ENCODE results near the gene HS1BP3.

Gene HS1BP3

DNA sequence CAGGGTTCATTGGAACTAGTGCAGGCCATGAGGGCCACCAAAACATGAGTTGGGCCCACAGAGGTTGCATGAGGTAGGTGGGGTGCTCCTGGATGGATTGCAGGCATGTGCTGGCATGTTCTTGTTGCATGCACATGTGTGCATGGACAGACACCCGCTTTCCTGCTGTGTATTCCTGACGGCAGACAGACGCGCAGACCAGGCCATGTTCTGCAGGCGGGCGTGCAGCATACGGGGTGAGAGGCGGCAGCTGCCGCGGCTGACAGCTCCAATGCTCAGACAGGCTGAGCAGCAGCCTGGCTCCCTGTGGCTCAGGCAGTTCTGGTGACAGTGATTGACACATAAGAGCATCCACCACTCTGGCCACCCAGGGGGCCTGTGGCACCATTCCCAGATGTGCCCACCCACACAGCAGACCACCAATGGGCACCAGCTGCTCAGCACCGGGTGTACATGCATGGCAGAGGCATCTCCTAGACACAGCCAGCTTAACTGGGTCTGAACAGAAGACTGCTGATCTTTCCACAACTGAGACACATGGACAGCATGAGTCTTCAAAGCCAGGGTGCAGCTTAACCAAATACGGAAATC is 21.2 kb downstream of the HS1BP3 start:
- no peak for DNase-seq (ENCODE audit: low read depth, low spot score)

DNA sequence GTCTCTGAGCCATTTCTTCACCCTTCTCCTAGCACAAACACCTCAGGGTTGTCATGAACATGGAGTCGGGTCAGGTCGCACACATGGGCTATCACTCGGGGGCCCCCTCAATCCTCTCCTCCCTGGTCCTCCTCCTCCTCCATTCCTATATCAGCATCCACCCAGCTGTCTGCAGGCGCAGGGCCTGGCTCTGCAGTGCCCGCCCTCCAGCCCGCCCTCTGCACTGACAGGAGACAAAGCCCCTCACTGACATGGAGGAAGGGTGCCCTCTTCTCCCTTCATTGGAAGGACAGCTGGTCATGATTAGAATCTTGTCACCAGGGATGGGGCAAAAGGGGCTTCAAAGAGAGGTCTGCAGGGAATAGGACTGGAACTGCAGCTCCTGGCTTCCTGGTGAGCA is 21.7 kb downstream of the HS1BP3 start:
- DNase-seq (ENCODE audit: low read depth, low spot score) = no peak

DNA sequence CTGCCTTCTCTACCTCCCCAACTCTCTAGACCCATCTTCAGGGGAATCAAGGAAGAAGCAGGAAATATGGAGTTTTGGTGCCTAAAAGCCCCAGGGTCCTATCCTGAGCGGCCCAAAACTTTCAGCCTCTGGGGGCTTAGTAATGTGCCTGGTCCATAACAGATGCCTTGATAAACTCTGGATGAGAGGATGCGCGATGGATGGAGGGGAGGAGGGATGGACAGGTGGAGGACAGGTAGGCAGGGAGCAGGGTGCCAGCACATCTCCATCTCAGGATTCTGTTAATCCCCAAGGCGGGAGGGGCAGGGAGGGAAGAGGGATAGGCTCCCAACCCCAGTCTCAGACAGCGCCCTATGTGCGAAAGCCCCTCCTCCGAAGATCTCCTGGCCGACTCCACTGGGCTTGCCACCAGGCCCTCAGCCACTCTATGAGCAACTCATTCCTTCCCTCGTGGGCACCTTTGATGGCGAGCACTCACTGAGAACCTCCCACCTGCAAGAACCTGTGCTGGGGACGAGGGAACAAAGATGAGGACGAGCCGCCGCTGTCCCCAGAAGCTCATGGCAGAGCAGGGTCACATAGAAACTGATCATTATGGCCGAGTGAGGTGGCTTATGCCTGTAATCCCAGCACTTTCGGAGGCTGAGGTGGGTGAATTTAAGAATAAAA is 23.1 kb downstream of the HS1BP3 start:
- no peak for DNase-seq (ENCODE audit: low read depth, low spot score)

DNA sequence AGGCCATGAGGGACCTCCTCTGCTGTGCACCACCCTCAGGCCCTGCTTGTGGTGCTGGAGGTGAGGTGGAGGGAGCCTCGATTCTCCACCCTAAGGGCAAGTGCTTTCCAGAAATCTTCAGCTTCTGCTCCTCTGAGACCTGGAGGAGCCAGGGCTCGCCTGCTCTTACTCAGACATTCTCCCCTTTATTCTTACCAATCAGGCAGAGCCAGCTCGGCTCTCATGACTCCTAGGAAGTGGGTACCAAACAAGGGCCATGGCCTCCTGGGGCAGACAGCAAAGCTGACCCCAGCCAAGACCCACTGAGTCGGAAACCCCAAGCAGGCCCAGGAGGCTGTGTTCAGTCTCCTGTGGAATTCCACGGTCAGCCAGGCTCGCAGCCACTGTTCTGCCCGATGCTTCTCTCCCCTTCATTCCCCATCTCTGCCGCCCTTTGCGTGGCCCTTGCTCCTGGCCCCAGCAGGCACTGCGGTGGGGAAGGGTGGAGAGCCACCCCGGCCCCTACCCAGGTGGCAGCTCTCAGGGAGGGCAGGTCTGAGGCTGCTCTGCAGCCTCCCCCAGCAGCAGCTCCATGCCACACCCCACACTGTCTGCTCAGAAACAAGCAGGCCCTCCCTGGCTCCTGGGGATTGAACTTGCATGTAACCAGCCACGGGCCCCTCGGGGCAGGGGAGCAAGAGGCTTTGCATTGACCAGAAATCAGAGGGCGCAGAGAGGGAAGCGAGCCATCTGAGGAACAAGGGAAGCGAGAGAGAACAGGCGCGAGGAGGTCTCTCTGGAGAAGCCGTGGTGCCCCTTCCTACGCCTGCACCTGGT is 24.0 kb downstream of the HS1BP3 start:
- DNase-seq (ENCODE audit: low read depth, low spot score) = no peak

DNA sequence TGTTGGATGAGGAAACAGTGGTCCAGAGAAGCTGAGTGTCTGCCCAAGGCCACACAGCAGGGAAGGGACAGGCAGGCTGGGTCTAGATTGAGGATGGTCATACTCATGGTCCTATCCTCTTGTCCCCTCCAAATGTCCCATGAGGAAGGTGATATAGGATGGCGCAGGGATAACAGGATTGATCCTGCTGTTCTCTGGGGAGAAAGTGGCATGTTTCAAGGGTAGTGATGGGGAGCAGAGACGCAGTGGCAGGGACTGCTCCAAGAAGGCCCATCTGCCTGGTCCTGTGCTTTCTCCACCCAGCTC is 24.6 kb downstream of the HS1BP3 start:
- DNase-seq (ENCODE audit: low read depth, low spot score) = no peak

DNA sequence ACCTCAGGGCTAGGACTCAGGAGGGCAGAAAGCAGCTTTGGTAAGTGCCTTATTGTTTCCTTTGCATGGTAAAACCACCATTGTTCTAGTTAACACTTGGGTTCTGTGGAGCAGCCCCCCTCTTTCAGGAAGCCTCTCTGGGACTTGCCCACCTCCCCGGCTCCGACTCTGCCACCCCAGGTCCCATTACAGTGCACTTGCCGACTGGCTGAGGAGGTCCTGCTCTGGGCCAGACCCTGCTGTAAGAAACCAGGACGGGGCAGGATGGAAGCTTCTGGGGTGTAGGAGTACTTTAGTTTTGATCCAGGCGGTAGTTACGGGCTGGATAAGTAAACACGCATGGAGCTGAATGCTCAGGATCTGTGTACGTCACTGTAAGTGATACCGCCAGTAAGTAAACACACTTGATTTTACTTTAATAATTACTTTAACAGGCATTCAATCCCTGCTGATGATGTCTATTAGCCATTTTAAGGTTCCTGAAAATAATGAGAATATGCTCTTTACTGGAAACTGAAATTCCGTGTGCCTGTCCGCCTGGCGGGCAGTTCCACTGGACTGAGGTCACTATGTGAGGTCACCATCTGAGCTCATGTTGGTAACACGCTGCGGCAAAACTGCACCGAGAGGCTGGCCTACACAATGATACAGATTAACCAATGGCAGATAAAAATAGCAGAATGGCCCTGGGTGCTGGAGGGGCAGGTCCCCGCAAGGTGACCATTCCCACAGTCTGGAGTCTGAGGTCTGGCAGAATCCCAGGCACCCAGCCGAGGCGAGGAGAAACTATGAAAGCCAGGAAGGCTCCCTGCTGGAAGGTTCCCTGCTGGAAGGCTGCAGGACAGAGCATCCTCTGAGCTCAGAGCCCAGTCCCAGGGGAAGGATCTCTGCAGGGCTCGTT is 25.2 kb downstream of the HS1BP3 start:
- no peak for DNase-seq (ENCODE audit: low read depth, low spot score)

DNA sequence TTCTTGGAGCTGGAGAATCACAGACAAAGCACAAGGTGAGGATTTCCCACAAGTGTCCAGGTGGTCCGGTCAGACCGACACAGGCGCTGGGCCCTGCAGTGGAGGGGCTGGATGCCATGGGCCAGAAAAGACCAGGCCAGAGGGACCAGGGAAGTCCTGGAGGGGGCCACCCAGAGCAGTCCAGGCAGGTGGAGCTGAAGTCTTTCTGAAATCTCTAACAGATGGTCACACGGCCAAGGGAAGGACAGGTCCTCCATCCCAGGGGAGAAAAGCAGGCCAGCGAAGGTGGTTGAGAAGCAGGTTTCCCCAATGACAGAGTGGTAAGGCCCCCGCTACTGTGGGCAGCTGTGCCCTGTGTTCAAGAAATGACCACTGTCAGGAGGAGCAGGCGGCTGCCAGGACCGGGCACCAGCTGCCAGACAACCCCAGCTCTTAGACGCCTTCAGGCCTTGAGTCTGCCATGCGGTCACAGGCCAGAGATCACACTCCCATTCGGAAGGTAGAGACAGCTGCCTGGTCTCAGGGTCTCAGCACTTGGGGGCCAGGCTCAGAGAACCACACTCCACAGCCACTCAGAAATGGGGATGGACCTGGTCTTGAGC is 25.9 kb downstream of the HS1BP3 start:
- DNase-seq (ENCODE audit: low read depth, low spot score) = no peak

DNA sequence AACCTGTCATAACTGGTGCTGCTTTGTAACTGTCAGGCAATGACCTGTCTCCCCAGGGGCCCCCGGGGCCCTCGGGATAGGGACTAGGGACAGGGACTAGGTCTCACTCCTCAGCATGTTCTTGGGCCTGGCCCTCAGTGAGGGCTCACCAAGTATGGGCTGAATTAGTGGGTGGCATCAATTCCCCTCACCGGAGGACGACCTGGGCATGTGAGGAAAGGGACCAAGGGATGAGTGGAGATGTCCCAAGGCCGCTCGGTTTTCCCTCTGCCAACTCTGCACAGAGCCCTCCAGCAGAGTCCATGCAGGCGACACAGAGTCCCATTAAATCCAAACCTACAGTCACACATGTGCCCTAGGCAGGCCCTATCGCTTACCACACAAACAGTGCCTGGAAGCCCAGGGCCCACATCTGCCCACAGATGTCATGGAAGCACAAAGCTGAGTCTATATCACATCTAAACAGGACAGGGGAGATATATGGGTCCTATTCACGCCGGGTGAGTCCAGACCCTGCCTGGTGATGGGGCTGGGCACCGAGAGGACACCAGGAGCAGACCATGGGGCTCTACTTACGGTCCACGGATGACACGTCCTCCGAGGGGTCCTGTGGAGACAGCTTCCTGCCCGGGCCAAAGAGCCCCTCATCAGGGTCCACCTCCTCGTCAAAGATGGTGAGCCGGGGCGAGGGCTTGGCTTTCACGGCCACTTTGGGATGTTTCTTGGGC is 26.6 kb downstream of the HS1BP3 start:
- DNase-seq (ENCODE audit: low read depth, low spot score) = no peak

DNA sequence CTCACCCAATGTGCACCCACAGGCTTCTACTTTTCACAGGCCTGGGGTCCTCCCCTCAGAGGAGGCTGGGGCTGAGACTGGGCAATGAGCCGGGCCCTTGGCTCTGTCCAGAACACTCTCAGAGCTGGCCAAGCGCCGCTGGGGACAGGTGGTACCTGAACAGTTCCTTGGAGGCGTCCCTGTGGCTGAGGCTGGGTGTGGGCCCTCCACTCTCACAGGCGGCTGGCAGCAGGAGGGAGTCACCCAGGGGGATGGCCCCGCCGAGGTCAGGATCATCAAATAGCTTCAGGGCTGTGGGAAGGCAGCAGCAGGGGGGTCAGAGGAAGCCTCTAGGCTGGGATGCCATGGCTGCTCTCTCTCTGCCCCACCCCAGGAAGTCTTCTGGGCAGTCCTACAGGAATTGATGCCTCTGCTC is 27.1 kb downstream of the HS1BP3 start:
- DNase-seq (ENCODE audit: low read depth, low spot score) = no peak

DNA sequence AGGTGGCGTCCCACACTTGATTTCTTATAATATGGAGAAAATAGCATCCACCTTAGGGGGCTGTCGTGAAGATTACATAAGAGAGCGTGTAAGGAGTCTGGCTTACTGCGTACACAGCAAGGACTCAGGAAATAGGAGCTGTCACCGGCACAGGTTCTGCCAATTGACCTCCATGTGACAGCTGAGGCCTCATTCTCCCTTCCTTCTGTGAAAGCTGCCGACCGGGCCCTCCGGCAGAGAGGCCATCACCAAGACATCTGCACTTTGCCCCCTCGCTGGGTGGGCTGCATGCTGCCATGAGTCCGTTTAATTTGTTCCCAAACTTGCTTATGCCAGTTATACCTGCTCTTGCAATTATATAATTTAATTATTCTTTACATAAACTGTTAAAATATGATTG is 27.7 kb downstream of the HS1BP3 start:
- DNase-seq (ENCODE audit: low read depth, low spot score) = no peak

DNA sequence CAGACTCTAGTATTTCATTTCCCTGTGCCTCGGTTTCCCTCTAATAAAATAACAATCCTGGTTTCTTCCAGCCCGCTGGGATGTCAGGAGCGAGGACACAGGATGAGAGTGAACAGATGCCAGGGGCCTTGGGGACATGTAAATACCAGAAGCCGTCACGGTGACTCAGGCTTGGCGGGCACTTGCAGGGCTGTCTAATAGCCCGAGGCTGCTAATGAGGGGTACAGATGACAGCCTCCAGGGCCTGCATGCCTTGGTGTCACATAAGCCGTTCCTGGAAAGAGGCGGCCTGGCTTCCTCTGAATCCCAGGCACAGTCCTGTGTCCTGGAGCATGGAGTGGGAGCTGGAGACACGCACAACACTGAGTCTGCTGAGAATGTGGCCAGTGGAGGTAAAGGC is 28.2 kb downstream of the HS1BP3 start:
- DNase-seq (ENCODE audit: low read depth, low spot score) = no peak

DNA sequence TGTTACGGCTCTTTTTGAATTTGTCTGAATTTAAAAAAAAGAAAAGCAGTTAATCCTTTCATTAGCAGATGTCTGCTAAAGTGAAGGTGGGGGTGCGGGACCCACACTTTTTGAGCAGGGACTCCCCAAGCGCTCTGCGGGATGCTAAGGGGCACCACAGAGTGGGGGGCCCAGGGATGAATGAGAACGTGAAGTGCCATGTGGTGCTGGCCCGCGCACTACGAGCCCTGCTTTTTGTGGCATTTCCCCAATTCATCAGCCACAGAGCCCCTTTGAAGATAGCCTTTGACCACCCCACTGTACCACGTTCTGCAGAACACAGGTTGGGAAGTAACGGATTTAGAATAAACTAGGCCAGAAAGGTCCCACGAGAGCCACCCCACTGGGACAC is 28.6 kb downstream of the HS1BP3 start:
- DNase-seq (ENCODE audit: low read depth, low spot score) = no peak

DNA sequence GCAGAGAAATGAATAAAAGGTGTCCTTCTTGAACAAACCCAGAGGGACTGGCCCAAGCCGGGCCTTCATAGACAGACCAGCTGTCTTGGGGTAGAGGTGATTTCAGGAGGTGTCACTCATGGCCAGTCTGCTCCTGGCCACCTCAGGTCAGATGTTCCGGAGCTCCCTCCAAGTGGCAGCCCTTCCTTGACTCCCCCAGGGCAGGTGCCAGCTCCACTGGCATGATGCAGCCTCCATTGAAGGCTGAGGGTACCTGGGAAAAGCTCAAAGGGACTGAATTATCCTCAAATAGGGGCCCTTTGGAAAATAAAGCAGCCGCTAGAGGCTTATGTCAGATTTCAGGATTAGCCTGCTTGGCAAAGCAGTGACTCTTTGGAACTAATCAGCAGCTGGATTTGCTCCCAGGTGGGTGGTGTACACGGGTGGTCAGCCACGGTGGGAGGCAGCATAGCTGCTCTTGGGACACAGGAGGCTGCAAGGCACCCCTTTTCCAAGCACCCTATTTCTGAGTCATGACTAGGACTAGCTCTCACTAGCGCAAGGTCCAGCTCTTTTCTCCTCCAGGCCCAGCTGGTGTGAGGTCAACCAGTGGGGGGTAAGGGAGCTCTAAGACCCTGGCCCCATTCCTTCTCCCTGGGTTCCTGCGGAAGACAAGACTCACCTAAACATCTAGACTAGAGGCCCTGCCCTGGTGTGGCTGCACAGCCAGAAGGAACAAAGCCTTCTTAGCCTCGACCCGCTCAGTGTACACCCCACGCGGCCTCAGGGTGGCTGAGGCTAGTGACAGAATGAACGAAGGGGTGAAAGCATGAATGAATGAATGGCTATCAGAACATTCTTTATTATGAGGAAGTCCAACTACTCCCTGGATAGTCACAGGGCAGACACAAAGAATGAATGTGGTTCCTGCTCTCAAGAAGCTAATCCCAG is 29.3 kb downstream of the HS1BP3 start:
- no peak for DNase-seq (ENCODE audit: low read depth, low spot score)

DNA sequence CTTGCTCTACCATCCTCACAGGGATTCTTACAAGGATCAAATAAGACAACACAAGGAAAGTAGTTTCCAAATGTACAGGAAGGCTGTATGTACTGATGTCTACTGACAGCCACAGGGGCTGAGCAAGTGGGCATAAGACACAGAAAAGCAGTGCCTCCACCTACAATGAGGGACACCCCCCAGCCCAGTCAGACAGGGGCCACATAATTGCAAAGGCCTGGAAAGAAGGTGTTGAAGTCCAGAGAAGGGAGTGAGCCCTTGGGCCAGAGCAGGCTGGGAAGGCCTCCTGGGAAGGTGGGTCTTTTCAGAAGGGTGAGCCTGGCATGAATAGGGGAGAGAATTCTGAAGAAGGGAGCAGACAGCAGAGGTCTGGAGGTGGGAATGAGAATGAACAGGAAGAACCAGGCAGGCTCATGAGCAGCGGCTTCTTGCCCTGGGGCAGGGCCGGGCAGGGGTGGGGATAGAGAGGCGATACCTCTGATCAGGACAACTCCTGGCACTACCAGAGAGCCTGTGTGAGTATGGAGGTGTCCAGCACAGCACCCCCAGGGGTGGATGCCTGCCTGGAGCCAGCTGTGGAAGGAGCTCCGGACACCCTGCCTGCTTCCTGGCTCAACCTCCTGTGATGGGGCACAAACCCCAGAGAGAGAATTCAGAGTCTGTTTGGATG is 30.1 kb downstream of the HS1BP3 start:
- DNase-seq (ENCODE audit: low read depth, low spot score) = no peak

DNA sequence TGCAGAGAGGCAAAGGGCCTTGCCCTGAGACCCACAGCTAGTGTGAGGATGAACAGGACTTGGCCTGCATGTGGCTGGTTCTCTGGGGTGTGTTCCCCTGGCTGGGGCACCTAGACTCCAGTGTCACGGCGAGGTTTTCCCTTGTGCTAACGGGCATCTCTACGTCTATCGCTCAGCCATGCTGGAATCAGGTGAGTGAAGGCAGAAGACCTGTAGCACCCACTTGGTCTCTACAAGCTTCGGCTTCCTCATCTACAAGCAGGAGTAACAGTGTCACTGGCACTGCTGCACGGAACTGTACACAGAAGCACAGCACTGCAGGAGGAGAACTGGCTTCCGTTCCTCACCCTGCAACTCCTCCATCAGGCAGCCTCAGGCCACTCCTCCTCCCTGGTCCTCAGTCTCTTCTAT is 30.6 kb downstream of the HS1BP3 start:
- no peak for DNase-seq (ENCODE audit: low read depth, low spot score)

DNA sequence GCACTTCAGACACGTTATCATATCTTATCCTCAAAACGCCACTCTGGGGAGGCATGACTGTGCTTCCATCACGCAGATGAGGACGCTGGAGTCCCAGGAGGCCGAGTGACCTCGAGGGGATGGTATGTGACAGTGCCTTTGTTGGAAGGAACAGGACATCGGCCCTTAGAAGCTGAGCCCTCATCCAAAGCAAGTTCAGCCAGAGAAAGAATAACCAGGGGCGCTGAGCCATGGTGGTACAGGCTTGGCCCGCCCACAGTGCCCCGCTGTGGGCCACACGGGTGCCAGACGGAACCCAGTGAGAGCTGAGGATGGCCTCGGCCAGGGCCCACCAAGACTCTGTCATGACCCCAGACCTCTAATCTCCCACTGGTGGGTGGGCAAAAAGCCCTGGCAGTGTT is 31.3 kb downstream of the HS1BP3 start:
- DNase-seq (ENCODE audit: low read depth, low spot score) = no peak

DNA sequence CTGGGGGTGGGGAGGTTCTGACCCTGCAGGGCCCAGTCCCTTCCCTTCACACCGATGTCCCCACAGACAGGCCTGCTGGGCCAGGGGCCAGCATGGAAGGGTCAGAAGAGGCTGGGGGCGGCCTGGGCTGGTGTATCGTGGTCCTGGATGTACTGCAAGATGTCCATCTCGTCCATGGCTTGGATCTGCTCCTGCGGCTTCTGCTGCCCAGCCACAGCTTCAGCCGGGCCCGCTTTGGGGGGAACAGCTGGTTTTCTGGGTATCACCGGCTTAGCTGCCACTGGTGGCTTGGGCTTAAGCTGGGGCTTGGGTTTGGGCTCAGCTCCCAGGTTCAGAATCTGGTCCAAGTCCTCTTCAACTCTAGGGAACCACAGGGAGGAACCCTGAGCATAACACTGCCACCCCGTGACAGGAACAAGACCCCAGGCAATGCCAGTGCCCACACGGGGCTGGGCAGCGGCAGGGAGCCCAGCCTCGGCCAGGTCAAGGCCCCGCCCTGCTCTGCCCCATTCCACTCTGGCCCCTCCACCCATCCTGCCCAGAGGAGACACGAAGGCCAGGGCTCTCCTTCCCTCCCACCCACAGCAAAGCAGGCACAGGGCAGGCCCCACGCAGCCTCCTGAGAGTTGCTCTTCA is 31.9 kb downstream of the HS1BP3 start:
- DNase-seq (ENCODE audit: low read depth, low spot score) = no peak

DNA sequence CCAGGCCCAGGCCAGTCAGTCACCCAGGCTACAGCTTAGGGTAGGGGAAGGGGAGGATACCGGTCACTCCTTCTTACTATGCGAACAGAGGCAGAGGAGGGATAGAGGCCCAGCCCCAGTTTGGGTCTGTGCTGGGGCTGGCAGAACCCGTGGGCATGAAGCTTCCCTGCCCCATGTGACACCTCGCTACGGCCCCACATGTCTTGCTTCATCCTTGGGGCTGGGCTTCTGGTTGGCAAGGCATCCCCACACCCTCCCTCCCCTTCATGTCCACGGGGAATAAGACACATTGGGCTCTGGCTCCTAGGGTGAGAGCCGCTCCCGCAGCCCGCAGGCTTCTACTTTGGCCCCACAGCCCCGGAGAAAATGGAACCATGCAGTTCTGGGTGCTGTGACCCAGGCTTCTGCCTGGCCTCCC is 32.4 kb downstream of the HS1BP3 start:
- no peak for DNase-seq (ENCODE audit: low read depth, low spot score)
